Left ventricle myocardium superior (tissue), 1 donor: Measurements from ENCODE around the gene PCSK1N. TPM values are rescaled to one million over a fixed set of nuclear protein-coding genes. Genes with fewer than 3 reads are reported as not detected.

Source experiments
- ATAC-seq: fragments of 200-7000 bp; cut with Tn5 transposase; one replicate; pipeline ENCODE4 v1.9.1; 2020; ENCODE audit warnings: mild to moderate bottlenecking, moderate library complexity
- DNase-seq: peaks from one replicate; pipeline ENCODE4 v3.0.0-alpha.2; 2020
- intact Hi-C: fragments of 100-400 bp; cut with micrococcal nuclease; formaldehyde crosslinking; loops from one replicate; pipeline ENCODE4 v1.11.0; 2022
- total RNA-seq: library from RNA; stranded (reverse); fragmentation: NEBNext Ultra II Directional; extraction: Animal tissue kit (Norgen Biotek cat#: 25700); gene quantifications from one replicate; pipeline ENCODE4 v1.2.1, GENCODE V29; 2021
- donor health status: DM: no; HTN: yes; CAD: no; lungs with severe emphysema.

PCSK1N gene
- total RNA-seq, 1 donor from 2014 or later = 0.32 TPM

GRCh38 chrX:48793935-48794334 lies 41.5 kb downstream of the PCSK1N start:
- intact Hi-C loops = no loop called here
- ATAC-seq (no peak), DNase-seq (no peak)

DNA sequence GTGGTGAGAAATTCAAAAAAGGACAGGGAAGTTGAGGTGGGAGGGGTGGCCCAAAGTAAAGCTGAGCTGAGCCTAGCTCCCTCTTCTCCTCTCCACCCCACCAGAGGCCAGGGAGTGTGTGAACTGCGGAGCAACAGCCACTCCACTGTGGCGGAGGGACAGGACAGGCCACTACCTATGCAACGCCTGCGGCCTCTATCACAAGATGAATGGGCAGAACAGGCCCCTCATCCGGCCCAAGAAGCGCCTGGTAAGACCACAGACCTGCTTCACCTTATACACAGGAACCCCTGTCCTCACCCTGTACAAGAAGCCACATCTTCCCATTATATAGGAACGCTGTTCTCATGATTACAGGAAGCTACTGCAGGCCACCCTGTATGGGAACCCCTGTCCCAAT lies 43.2 kb downstream of the PCSK1N start:
- ATAC-seq = no peak
- intact Hi-C loops = no loop called here

GRCh38 chrX:48791063-48791820 lies 44.2 kb downstream of the PCSK1N start:
- intact Hi-C loops = no loop called here
- DNase-seq (no peak), ATAC-seq (no peak)

More for the DNA sequence above, 43.2 kb downstream of the PCSK1N start:
- no peak for DNase-seq

- ATAC-seq (no peak), DNase-seq (no peak)
- intact Hi-C loops = no loop called here
Observed at GRCh38 chrX:48790477-48790876, 44.9 kb downstream of the PCSK1N start.

DNA sequence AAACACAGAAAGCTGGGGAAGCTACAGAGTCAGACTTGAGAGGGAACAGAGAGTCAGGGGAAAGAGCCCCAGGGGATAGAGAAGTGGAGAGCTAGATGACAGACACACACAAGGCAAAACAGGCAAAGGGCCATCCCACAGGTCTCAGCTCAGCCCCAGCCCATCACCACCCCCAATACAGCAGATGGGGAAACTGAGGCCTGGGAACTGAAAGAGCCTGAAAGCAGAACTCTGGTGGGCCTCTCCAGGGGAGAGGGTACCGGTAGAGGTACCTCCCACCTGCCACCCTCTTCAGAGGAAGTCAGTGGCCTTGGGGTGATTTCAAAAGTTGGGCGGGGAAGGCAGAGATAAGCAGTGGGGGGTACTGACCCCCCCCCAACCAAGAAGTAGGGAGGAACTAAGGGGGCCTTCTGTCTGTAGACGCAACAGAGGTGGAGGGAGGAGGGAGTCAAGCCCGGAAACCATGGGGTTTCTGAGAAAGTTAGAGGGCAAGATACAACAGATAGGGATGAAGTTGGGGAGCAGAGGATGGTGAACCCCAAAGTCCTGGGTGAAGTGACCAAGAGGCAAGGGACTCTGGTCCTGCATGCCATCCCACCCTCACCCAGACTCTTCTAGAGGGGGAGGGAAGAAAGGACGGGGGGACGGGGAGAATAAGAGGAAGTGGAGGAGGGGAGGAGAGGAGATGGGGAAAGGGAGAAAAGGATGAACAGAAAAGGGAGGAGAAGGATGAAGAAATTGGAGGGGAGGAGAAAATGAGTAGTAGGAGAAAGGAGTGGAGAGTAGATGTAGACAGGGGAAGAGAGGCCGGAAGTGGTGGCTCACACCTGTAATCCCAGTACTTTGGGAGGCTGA lies 45.8 kb downstream of the PCSK1N start:
- no peak for DNase-seq
- no peak for ATAC-seq
- intact Hi-C loops = no loop called here

DNA sequence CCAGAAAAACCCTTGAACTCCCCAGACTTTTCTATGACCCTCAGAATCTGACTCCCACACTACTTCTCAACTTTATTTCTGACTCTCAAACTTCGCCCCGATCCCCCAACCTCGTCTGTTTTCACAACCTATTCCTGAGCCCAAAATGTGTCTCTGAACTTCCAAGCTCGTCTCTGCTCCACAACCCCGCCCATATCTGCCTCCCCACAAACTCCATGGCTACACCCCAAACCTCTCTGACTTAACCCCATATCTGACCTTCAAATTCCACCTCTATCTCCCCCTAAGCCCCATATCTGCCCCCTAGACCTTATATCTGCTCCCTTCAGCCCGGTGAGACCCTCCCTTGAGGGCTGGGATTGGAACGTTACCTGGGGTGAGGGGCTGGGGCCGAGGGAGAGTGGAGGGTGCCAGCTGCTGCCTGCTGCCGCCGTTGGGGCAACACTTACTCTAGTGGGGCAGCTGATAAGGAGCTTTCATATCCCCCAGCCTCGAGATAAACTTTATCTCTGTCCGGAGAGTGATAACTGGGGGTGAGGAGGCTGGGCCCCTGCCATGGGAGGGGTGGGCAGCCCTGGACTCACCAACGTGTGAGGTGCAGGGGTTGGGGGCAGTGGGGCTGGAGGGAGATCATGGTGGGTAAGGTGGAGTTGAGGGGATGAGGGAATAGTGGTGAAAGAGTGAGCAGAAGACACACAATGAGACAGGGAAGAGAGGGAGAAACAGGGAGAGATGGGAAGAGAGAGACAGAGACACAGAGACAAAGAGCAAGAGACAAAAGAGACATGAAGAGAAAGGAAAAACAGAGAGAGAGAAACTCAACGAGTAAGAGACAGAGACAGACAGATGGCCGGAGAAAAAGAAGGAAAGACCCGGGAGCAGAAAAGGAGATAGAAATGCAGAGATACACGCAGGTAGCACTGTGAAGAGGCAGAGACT lies 47.6 kb downstream of the PCSK1N start:
- ATAC-seq (no peak), DNase-seq (no peak)
- intact Hi-C loops = no loop called here

DNA sequence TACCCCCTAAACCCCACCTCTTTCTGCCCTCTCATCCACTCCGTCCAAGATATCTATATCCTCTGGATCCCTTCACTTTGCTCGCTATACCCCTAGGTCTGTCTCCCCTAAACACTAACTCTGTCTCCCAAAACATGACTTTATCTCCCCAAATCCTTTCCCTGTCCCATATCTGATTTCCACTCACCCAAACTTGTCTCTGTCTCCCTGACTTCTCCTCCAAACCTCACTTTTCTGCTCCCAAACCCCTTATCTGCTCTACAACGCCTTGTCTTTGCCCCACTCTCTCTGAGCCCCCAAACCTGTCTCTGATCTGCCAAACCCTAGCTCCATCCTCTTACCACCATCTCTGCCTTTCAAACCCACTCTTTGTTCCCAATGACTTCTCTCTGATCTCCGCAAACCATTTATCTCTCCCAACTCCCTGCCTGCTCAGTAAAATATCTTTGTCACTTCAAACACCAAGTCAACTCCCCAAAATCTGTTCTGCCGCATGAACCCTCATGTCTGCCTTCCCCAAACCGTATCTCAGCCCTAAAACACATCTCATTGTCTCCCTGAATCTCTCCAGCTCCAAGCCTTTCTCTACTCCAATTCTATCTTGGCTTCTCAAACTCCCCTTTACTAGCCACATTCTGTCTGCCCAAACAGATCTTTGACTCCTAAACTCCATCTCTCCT lies 48.4 kb downstream of the PCSK1N start:
- ATAC-seq = no peak
- no peak for DNase-seq
- intact Hi-C loops = no loop called here

- no peak for DNase-seq
- ATAC-seq = no peak
- intact Hi-C loops = no loop called here
Observed at GRCh38 chrX:48786341-48786800, 49.0 kb downstream of the PCSK1N start, which contains the start of gene GATA1. GATA1 (plus strand) TSS chrX:48786590; CDS start chrX:48791110, 4,520 bp downstream.

GRCh38 chrX:48785540-48786214 lies 49.7 kb downstream of the PCSK1N start:
- no peak for ATAC-seq
- DNase-seq = no peak

GRCh38 chrX:48785186-48785539 lies 50.2 kb downstream of the PCSK1N start:
- intact Hi-C loops = no loop called here
- DNase-seq = no peak
- no peak for ATAC-seq

More at GRCh38 chrX:48785540-48786214, 49.7 kb downstream of the PCSK1N start:
- intact Hi-C loops = no loop called here

GRCh38 chrX:48784726-48785125 lies 50.7 kb downstream of the PCSK1N start:
- intact Hi-C loops = no loop called here

GRCh38 chrX:48782795-48783194 lies 52.6 kb downstream of the PCSK1N start:
- DNase-seq (no peak), ATAC-seq (no peak)
- intact Hi-C loops = no loop called here

More at GRCh38 chrX:48784726-48785125, 50.7 kb downstream of the PCSK1N start:
- ATAC-seq (no peak), DNase-seq (no peak)

- intact Hi-C loops = no loop called here
- DNase-seq (no peak), ATAC-seq (no peak)
Observed at GRCh38 chrX:48782216-48782615, 53.2 kb downstream of the PCSK1N start.

- no peak for DNase-seq
- intact Hi-C loops = no loop called here
- no peak for ATAC-seq
Observed at GRCh38 chrX:48781705-48782104, 53.7 kb downstream of the PCSK1N start.
